GM19452 (cell line): Measurements from ENCODE around the gene MECP2.

ENCODE experiments used
- ATAC-seq: cut with Tn5 transposase; IDR thresholded peaks from one replicate; pipeline ENCODE4 v1.9.1; 2021; ENCODE audit not compliant: unreplicated experiment

MECP2 gene

DNA sequence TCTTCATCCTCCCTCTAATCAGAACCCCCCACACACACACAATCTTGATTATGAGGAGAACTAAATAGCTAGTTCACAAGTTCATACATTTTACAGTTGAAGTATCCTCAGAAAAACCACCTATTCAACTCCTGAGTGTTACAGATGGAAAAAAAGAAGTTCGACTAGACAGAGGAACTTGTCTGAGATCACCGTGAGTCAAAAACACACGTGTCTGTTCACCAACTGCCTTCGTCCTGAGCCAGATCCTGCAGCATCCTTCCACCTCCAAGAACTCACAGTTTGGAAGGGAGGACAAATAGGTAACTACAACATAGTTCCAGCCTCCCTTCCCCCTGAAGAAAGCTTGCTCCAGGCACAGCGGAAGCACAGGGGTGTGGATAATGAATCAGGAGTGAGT, 58.9 kb downstream of the MECP2 start:
- no peak for ATAC-seq

GRCh38 chrX:154037754-154038153, 59.8 kb downstream of the MECP2 start:
- ATAC-seq = no peak

DNA sequence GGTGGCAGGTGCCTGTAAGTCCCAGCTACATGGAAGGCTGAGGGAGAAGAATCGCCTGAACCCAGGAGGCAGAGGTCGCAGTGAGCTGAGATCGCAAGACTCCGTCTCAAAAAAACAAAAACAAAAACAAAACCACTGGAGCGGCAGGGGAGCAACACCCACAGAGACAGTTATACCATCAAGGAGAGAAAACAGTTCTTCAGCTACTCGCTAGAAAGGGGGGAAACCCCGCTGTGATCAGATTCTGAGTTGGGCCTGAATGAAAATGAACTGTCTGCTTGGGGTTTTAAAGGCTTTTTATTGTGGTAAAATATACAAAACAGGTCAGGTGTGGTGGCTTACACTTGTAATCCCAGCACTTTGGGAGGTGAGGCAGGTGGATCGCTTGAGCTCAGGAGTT, 61.0 kb downstream of the MECP2 start:
- ATAC-seq = no peak

DNA sequence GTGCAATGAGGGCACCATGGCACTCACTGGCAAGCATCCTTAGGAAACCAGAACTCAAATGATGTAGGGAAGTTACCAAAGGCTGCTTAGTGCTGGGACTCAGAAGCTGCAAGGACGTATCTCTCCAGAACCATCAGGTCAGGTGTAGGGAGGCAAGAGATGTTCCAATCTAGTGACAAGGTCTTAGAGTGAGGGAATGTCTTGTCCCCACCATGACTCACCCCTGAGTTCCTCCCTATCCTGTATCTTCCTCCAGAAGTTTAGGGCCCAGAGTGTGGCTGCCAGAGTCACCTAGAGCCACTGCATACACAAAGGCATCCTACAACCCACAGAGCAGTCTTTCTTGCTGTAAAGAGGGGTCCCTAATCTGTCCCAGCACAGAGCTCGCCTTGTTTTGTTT, 63.7 kb downstream of the MECP2 start:
- no peak for ATAC-seq

DNA sequence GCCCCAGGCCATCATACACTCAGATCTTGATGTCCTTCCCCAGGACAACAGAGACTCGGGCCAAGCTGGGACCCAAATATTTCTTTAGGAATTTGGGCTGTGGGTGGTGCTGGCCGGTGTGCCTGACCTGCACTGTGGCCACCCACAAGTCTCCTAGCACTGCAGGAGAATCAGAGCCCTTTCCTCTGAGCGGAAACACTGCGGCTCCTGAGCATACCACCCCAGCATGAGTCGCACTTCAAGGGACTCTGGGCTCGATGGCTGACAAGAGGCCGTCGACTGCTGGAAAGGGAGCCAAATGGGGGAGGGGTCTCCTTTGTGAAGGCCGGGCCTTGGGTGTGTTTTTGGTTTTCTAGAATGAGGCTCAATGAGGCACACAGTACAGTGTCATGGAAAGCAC, 64.9 kb downstream of the MECP2 start:
- no peak for ATAC-seq

DNA sequence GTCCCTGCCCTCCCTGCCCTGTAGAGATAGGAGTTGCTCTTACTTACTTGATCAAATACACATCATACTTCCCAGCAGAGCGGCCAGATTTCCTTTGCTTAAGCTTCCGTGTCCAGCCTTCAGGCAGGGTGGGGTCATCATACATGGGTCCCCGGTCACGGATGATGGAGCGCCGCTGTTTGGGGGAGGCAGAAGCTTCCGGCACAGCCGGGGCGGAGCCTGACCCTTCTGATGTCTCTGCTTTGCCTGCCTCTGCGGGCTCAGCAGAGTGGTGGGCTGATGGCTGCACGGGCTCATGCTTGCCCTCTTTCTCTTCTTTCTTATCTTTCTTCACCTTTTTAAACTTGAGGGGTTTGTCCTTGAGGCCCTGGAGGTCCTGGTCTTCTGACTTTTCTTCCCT, 65.4 kb downstream of the MECP2 start:
- ATAC-seq = no peak

DNA sequence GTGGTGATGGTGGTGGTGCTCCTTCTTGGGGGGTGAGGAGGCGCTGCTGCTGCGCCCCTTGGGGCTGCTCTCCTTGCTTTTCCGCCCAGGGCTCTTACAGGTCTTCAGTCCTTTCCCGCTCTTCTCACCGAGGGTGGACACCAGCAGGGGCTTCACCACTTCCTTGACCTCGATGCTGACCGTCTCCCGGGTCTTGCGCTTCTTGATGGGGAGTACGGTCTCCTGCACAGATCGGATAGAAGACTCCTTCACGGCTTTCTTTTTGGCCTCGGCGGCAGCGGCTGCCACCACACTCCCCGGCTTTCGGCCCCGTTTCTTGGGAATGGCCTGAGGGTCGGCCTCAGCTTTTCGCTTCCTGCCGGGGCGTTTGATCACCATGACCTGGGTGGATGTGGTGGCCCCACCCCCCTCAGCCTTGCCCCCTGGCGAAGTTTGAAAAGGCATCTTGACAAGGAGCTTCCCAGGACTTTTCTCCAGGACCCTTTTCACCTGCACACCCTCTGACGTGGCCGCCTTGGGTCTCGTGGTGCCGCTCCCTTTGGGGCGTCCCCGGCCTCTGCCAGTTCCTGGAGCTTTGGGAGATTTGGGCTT, 66.7 kb downstream of the MECP2 start:
- ATAC-seq = no peak

- ATAC-seq = no peak
Observed at GRCh38 chrX:154030266-154030665, 67.3 kb downstream of the MECP2 start.

DNA sequence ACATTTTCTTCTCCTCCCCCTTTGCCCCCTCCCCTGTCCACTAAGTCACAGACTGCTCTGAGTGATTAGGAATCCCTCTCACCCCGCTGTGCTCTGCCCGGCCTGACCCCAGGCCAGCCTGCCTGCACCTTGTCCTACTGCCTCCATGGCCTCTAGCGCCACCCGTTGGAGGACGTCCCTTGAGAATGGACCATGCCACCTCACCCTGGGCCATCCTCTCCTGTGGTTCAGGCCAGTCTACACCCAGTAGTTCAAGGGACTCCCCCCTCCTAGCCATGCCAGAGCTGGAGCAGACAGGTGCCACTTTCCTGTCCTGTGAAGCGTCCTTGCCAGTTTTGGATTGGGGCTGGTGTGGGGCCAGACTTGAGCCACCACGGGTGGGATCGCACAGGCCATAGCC, 68.1 kb downstream of the MECP2 start:
- ATAC-seq = no peak

DNA sequence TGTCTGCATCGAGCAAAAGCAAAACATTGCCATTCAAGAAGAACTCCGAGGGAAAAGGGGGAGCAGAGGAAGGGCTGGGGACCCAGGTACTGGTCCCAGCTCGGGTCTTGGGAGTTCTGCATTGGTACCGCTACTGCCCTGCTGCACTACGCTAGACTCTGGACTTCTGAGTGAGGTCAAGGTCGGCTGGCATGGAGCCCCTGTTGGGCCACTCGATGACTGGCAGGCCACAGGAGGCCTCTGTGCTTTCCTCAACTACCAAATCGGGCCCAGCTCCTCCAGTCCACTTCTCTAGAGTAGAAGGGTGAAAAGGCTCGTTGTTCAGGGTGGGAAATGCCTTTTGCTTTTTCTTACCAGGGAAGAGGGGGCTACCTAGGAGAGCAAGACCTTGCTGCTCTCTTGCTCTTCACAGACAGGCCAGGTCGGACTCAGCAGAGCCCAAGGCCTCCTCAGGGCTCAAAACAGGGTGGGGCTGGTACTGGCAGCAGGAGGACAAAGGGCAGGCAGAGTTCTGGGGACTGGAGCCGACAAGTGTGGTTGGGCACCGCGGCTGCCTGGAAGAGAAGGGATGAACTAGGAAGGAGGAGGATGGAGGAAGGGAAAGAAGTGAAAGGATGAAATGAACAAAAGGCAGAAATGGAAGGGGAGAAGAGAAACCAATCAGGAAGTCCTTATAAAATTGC, 68.9 kb downstream of the MECP2 start:
- no peak for ATAC-seq

- no peak for ATAC-seq
Observed at GRCh38 chrX:154027986-154028385, 69.5 kb downstream of the MECP2 start.

DNA sequence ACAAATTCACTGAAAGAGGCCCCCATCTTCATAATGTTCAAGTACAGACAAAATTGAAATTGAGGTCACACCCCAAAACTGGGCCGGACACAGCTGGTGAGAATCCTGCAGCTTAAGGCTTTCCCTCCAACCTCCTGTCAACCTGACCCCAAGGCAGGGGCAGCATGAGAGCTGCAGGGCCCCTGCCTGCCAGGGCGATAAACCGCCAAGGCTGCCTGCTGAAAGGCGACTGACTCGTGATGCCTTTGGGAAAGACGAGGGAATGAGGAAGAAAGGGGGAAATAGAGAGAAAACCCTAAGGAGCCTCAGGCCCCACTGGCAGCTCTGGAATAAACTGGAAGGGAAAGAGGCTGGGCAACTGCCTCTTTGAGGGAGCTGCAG, 70.5 kb downstream of the MECP2 start:
- ATAC-seq = no peak

- ATAC-seq = no peak
Observed at GRCh38 chrX:154026136-154027021, 71.1 kb downstream of the MECP2 start.

DNA sequence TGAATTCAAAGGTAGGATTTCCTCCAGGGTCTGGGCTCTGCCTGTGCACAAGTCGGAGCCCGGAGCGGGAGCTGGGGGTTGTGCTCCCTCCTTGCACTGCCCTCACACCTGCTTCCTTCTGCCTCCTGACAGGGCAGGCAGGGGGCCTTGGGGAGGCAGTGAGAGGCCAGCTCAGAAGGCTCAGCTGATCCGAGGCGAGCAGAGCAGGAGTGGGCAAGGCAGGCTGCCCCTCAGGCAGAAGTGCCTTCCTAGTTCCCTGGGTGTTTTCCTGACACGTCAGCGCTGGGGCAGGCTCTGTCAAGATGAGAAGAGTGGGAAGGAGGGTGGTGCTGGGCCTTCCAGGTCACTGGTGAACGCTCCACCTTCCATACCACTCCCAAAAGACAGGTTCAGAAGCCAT, 72.3 kb downstream of the MECP2 start:
- ATAC-seq = no peak

GRCh38 chrX:154024271-154024670, 73.2 kb downstream of the MECP2 start:
- no peak for ATAC-seq

- ATAC-seq = no peak
Observed at GRCh38 chrX:154023276-154024000, 74.1 kb downstream of the MECP2 start.

DNA sequence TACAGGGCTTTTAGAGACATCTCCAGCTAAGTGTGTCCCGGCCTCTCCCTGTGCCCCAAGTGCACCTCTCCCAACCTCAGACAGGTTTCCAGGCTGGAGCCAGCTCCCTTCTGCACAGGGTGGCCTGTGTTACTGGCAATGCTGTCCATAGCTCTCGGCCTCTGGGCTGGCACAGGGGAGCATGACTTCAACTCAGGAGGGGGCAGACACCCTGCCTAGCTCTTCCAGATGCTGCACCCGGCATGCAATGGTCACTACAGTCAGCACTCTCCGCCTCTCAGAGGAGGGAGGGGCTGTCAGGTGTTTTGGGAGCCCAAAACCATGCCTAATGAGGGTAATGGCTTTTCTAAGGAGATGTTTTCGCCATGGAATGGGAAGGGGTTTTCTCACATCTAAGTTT, 75.4 kb downstream of the MECP2 start:
- no peak for ATAC-seq

DNA sequence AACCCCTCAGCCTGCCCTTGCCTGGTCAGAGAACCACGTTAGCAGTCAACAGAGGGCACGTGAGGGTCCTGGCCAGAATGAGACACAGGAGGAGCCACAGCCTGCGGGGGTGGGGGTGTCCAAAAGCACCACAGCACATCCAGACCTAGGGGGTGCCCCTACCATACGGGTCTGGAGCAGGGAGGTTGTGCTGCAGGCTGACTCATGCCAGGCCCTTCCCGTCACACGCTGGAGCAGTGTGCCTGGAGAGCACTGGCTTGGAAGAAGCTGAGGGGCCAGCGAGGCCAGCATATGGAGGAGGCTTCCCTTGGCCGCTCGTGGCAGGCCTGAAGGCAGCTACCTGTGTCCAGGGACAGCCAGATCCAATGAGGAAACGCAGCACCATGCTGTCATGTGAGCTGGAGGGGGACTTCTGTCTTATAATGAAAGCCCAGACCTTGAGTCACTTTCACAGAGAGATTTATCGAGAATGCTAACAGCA, 76.3 kb downstream of the MECP2 start:
- no peak for ATAC-seq

DNA sequence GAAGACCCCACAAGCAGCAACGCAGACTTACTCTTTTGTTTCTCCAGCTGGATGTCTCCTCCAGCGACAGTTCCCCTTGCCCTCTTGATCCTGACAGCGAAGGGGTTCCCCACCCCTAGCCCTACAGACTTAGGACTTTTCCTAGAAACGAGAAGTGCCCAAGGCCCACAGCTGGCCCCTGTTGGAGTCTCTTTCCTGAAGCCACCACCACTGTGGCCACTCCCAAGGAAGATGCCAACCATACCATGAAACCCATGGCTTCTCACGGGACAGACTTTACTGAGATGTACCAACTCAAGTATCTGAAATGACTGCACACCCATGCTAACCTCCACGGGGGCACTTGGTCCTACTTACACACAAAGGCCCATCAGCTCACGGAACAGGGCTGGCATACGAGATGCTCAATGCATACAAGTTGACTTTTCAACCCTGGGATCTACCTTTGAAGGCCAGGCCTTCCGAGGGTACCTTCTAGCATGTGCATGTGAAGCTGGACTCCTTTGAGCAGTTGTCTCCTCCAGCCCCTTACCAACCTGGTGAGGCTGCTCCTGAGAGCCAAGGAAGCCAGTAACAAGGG, 76.9 kb downstream of the MECP2 start:
- no peak for ATAC-seq

DNA sequence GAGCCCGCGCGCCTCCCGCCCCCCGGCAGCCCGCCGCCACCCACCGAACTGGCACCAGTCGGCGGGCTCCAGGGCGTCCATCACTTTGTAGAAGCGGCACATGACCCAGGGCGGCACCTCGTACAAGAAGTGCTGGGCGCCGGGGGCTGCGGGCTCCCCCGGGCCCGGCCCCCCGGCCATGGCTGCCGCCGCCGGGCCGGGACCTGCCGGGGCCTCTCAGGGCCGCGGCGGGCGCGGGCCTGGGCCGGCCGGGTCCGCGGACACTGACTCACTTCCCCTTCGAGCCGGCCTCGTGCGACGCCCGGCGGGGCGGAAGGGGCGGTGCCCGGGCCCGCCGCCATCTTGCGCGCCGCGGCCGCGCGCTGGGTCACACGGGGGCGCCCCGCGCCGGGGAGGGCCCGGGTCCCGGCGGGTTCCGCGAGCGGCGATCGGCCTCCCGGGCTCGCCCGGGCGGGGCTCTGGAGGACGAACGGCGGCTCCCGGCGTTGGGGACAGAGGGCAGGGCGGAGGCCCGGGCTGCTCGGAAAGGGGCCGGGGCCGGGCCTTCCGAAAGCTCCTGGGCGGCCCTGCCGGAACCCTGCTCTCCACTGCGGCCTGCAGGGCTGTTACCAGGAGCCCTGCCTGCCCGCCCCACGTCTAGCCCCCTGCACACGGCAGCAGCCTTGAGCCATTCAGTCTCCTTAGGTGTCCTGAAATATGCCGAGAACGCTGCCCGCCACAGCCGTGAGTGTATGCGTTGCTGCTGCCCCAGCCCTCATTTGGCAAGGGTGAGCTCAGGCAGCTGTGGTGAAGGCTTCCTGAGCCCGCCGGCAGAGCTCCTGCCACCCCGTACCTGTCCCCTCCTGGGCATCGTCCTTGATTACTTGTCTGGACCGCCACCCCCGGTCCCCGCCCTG, 77.6 kb downstream of the MECP2 start, which contains the start of gene IRAK1:
Gene IRAK1, minus strand, starts transcription at position 270 of the 896 bp plus-strand sequence. Its CDS starts 90 bp downstream, at position 180.
- peak; percentile 78 for ATAC-seq
